Fibroblast of peridontal ligament (primary cell): ENCODE data around the gene MARCO.

ENCODE experiments used
- DNase-seq: peaks from one replicate; pipeline ENCODE4 v3.0.0-alpha.2; 2010; ENCODE audit errors: extremely low read depth

MARCO gene

DNA sequence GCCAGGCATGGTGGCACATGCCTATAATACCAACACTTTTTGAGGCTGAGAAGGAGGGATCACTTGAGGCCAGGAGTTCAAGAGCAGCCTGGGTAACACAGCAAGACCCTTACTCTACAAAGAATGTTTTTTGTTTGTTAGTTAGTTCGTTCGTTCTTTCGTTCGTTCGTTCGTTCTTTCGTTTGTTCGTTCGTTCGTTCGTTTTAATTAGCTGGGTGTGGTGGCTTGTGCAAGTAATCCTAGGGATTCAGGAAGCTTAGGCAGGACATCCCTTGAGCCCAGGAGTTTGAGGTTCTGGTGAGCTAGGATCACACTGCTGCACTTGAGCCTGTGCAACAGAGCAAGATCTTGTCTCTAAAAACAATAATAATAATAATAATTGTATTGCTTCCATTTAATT is 98.7 kb downstream of the MARCO start:
- DNase-seq: no peak
